ENCODE data around the gene TNK1. TPM values are rescaled to one million over a fixed set of nuclear protein-coding genes. Genes with fewer than 3 reads are reported as not detected.

Gene TNK1
- total and polyA plus RNA-seq, 7 experiments from 2014 or later: 1.5 to 23.4 (median 11.3) TPM

DNA sequence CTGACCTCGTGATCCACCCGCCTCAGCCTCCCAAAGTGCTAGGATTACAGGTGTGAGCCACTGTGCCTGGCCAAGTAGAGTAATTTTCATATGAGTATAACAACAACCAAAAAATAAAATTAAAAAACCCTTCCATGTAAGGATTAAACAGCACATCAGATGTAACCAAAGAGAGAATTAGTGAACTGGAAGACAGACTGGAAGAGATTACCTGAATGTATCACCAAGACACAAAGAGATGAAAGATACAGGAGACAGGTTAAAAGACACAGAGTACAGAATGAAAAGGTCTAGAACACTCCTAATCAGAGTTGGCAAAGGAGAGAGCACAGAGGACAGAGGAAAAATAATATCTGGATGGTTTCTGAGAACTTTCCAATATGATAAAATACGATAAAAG, 1.8 kb upstream of the TNK1 start:
- Mint-ChIP-seq H3K4me3 (no peak overlapping the region), H3K9me3 (peaks cover 0 to 7% (median 0%) of the 10 kb centered on the region in 11 donors), H3K27ac (no peak overlapping the region), H3K4me1 (peaks cover 5 to 19% (median 10%) of the 10 kb centered on the region in 7 donors), H3K27me3 (peaks cover 33 to 53% (median 43%) of the 10 kb centered on the region in 5 donors), H3K36me3 (peaks cover 0 to 10% (median 0%) of the 10 kb centered on the region in 5 donors)
- no peak overlapping the region for H3K4me3 ChIP-seq (ENCODE audit: low read length)
- H3K27ac ChIP-seq (ENCODE audit: low read depth, low read length): no peak overlapping the region
- POLR2A ChIA-PET: no interaction called here
- ATAC-seq: no peak
- peaks cover 0 to 11% of the 10 kb centered on the region in 2 donors for H3K27me3 ChIP-seq (ENCODE audit: control insufficient read depth in 2 of 2, insufficient read depth in 2 of 2, low read length in 2 of 2)
- no peaks in the 10 kb centered on the region for H3K36me3 ChIP-seq (ENCODE audit: control insufficient read depth in 2 of 3, insufficient read depth in 3 of 3, low read length in 3 of 3)
- H3K4me1 ChIP-seq (ENCODE audit: control insufficient read depth in 2 of 2, insufficient read depth in 2 of 2, low read length in 2 of 2): peaks cover 4 to 7% of the 10 kb centered on the region in 2 donors
- no peaks in the 10 kb centered on the region for H3K9me3 ChIP-seq (ENCODE audit: control insufficient read depth in 2 of 3, low read length in 3 of 3)
- CTCF ChIA-PET: no interaction called here
- no peak for DNase-seq
- intact Hi-C loops (cut with micrococcal nuclease): no loop called here

DNA sequence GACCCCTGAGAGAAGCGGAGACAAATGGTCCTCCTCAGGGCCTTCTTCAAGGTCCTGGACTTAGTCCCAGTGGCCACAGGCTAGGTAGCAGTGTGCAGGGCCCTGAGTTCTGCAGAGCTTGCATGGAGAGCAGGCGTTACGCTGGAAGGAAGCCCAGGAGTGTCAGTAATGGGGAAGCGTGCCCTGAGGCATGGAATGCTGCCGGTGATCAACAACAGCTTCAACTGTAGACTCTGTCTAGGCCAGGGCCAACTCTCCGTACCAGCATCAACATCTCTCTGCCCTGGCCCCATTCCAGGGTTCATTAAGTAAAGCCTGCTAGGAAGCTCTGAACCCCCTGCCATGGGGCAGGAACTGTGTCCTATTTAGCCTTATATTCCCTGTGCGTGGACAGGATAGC, 568 bp upstream of the TNK1 start:
- peaks cover 33 to 50% (median 43%) of the 10 kb centered on the region in 5 donors for H3K27me3 Mint-ChIP-seq
- DNase-seq (no peak), ATAC-seq (no peak)
- H3K36me3 Mint-ChIP-seq: peaks cover 0 to 10% (median 0%) of the 10 kb centered on the region in 5 donors
- H3K4me1 Mint-ChIP-seq: peaks cover 10 to 23% (median 15%) of the 10 kb centered on the region in 7 donors
- no peaks in the 10 kb centered on the region for H3K36me3 ChIP-seq (ENCODE audit: control insufficient read depth in 2 of 3, insufficient read depth in 3 of 3, low read length in 3 of 3)
- ChIA-PET POLR2A (interaction anchor here (0.7 to 1.0 kb wide), 2 partner anchors 8 to 10 kb away, joined by 3 read pairs; no protein-coding TSS in a partner anchor), CTCF (interaction anchor here (0.9 kb wide), 1 partner anchor 51 kb away, joined by 3 read pairs; no protein-coding TSS in a partner anchor)
- H3K27ac Mint-ChIP-seq: peak overlapping the region in 1 of 9 donors; percentile 9
- H3K4me1 ChIP-seq (ENCODE audit: control insufficient read depth in 2 of 2, insufficient read depth in 2 of 2, low read length in 2 of 2): peaks cover 10 to 13% of the 10 kb centered on the region in 2 donors
- peaks cover 0 to 11% of the 10 kb centered on the region in 2 donors for H3K27me3 ChIP-seq (ENCODE audit: control insufficient read depth in 2 of 2, insufficient read depth in 2 of 2, low read length in 2 of 2)
- H3K9me3 Mint-ChIP-seq: peaks cover 0 to 7% (median 0%) of the 10 kb centered on the region in 11 donors
- H3K27ac ChIP-seq (ENCODE audit: low read depth, low read length): no peak overlapping the region
- intact Hi-C loops (cut with micrococcal nuclease): loop anchor here in 1 of 2 donors (5.0 kb wide), 2 partner anchors 43 to 232 kb away; partner anchors contain the start of genes ACAP1 and FXR2
- peak overlapping the region in 2 of 10 donors; percentile 54 for H3K4me3 Mint-ChIP-seq
- no peaks in the 10 kb centered on the region for H3K9me3 ChIP-seq (ENCODE audit: control insufficient read depth in 2 of 3, low read length in 3 of 3)
- no peak overlapping the region for H3K4me3 ChIP-seq (ENCODE audit: low read length)

DNA sequence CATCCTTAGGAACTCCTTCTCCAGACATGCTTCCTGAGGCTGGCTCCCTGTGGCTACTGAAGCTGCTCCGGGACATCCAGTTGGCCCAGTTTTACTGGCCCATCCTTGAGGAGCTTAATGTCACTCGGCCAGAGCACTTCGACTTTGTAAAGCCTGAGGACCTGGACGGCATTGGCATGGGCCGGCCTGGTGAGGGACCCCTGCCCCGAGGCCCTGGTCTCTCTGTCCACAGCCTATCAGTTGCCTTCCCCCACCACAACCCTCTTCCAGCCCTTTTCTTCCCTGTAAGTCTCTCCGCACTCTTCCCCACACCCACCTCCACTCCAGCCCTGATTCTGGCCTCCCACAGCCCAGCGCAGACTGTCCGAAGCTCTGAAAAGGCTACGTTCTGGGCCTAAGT, 2.0 kb downstream of the TNK1 start:
- H3K27ac Mint-ChIP-seq: peak overlapping the region in 7 of 9 donors; percentile 25 to 91 (median 45)
- DNase-seq: no peak
- H3K4me1 Mint-ChIP-seq: peaks cover 10 to 23% (median 15%) of the 10 kb centered on the region in 7 donors
- peaks cover 0 to 7% (median 0%) of the 10 kb centered on the region in 11 donors for H3K9me3 Mint-ChIP-seq
- peaks cover 0 to 10% (median 0%) of the 10 kb centered on the region in 5 donors for H3K36me3 Mint-ChIP-seq
- no peak overlapping the region for H3K4me3 ChIP-seq (ENCODE audit: low read length)
- ChIA-PET CTCF (interaction anchor here (0.9 to 1.1 kb wide), 3 partner anchors 25 to 130 kb away, joined by 3 to 6 read pairs (median 4); partner anchors contain the start of gene NLGN2), POLR2A (interaction anchor here (0.9 to 2.9 kb wide), 10 partner anchors 12 to 305 kb away, joined by 3 to 19 read pairs (median 8); partner anchors contain the start of genes GPS2, PLSCR3, SLC35G6 and TMEM102)
- no peak for ATAC-seq
- H3K27me3 ChIP-seq (ENCODE audit: control insufficient read depth in 2 of 2, insufficient read depth in 2 of 2, low read length in 2 of 2): peaks cover 0 to 11% of the 10 kb centered on the region in 2 donors
- no peaks in the 10 kb centered on the region for H3K9me3 ChIP-seq (ENCODE audit: control insufficient read depth in 2 of 3, low read length in 3 of 3)
- H3K4me1 ChIP-seq (ENCODE audit: control insufficient read depth in 2 of 2, insufficient read depth in 2 of 2, low read length in 2 of 2): peaks cover 10 to 13% of the 10 kb centered on the region in 2 donors
- intact Hi-C loops (cut with micrococcal nuclease): loop anchor here (1.0 to 5.0 kb wide), 3 partner anchors 46 to 229 kb away; partner anchors contain the start of genes ACAP1 (in 2 of the 2) and FXR2 (in 1 of the 2)
- peak overlapping the region in 9 of 10 donors; percentile 23 to 88 (median 74) for H3K4me3 Mint-ChIP-seq
- no peak overlapping the region for H3K27ac ChIP-seq (ENCODE audit: low read depth, low read length)
- H3K27me3 Mint-ChIP-seq: peaks cover 30 to 42% (median 34%) of the 10 kb centered on the region in 5 donors
- H3K36me3 ChIP-seq (ENCODE audit: control insufficient read depth in 2 of 3, insufficient read depth in 3 of 3, low read length in 3 of 3): peaks cover 0 to 14% (median 0%) of the 10 kb centered on the region in 3 experiments

- peaks cover 10 to 13% of the 10 kb centered on the region in 2 donors for H3K4me1 ChIP-seq (ENCODE audit: control insufficient read depth in 2 of 2, insufficient read depth in 2 of 2, low read length in 2 of 2)
- H3K4me1 Mint-ChIP-seq: peaks cover 10 to 23% (median 15%) of the 10 kb centered on the region in 7 donors
- intact Hi-C loops (cut with micrococcal nuclease): loop anchor here in 1 of 2 donors (5.0 kb wide), 2 partner anchors 46 to 229 kb away; partner anchors contain the start of genes ACAP1 and FXR2
- ChIA-PET CTCF (interaction anchor here (0.9 to 2.0 kb wide), 4 partner anchors 11 to 130 kb away, joined by 3 to 6 read pairs (median 4); partner anchors contain the start of genes NLGN2 and PLSCR3), POLR2A (interaction anchor here (0.7 to 2.9 kb wide), 17 partner anchors 9 to 304 kb away, joined by 3 to 21 read pairs (median 5); partner anchors contain the start of genes CHRNB1, DLG4, GPS2 and NEURL4)
- H3K9me3 ChIP-seq (ENCODE audit: control insufficient read depth in 2 of 3, low read length in 3 of 3): no peaks in the 10 kb centered on the region
- peak overlapping the region; percentile 23 to 89 (median 80) for H3K4me3 Mint-ChIP-seq
- H3K27ac Mint-ChIP-seq: peak overlapping the region in 5 of 9 donors; percentile 14 to 91 (median 36)
- H3K36me3 ChIP-seq (ENCODE audit: control insufficient read depth in 2 of 3, insufficient read depth in 3 of 3, low read length in 3 of 3): peaks cover 0 to 19% (median 0%) of the 10 kb centered on the region in 3 experiments
- H3K9me3 Mint-ChIP-seq: peaks cover 0 to 7% (median 0%) of the 10 kb centered on the region in 11 donors
- peak overlapping the region; percentile 82 for H3K4me3 ChIP-seq (ENCODE audit: low read length)
- peaks cover 28 to 39% (median 34%) of the 10 kb centered on the region in 5 donors for H3K27me3 Mint-ChIP-seq
- H3K36me3 Mint-ChIP-seq: peaks cover 0 to 10% (median 0%) of the 10 kb centered on the region in 5 donors
- H3K27ac ChIP-seq (ENCODE audit: low read depth, low read length): peak overlapping the region; percentile 94
- peaks cover 0 to 11% of the 10 kb centered on the region in 2 donors for H3K27me3 ChIP-seq (ENCODE audit: control insufficient read depth in 2 of 2, insufficient read depth in 2 of 2, low read length in 2 of 2)
- DNase-seq (no peak), ATAC-seq (no peak)
Measured at GRCh38 chr17:7383371-7383741, 2.5 kb downstream of the TNK1 start.

GRCh38 chr17:7383742-7384488, 3.0 kb downstream of the TNK1 start:
- ChIA-PET CTCF (interaction anchor here (0.7 to 2.0 kb wide), 9 partner anchors 10 to 205 kb away, joined by 3 to 6 read pairs (median 4); partner anchors contain the start of genes NLGN2, PLSCR3 and TMEM256), POLR2A (interaction anchor here (0.6 to 2.9 kb wide), 31 partner anchors 9 to 304 kb away, joined by 3 to 21 read pairs (median 4); partner anchors contain the start of genes CD68, CHRNB1, DLG4 and GPS2)
- H3K36me3 Mint-ChIP-seq: peaks cover 0 to 9% (median under 1%) of the 10 kb centered on the region in 5 donors
- Histone ChIP-seq H3K27ac (ENCODE audit: low read depth, low read length) (peak overlapping the region; percentile 94), H3K9me3 (ENCODE audit: control insufficient read depth in 2 of 3, low read length in 3 of 3) (no peaks in the 10 kb centered on the region), H3K4me1 (ENCODE audit: control insufficient read depth in 2 of 2, insufficient read depth in 2 of 2, low read length in 2 of 2) (peaks cover 10 to 13% of the 10 kb centered on the region in 2 donors), H3K36me3 (ENCODE audit: control insufficient read depth in 2 of 3, insufficient read depth in 3 of 3, low read length in 3 of 3) (peaks cover 0 to 25% (median 0%) of the 10 kb centered on the region in 3 experiments), H3K27me3 (ENCODE audit: control insufficient read depth in 2 of 2, insufficient read depth in 2 of 2, low read length in 2 of 2) (peaks cover 0 to 11% of the 10 kb centered on the region in 2 donors), H3K4me3 (ENCODE audit: low read length) (peak overlapping the region; percentile 82)
- peaks cover 27 to 37% (median 33%) of the 10 kb centered on the region in 5 donors for H3K27me3 Mint-ChIP-seq
- peak overlapping the region; percentile 74 to 89 (median 82) for H3K4me3 Mint-ChIP-seq
- DNase-seq (peak; percentile 74 to 88 (median 86)), ATAC-seq (peak; percentile 98)
- H3K4me1 Mint-ChIP-seq: peaks cover 10 to 23% (median 15%) of the 10 kb centered on the region in 7 donors
- H3K27ac Mint-ChIP-seq: peak overlapping the region; percentile 73 to 96 (median 94)
- peaks cover 0 to 7% (median 0%) of the 10 kb centered on the region in 11 donors for H3K9me3 Mint-ChIP-seq
- intact Hi-C loops (cut with micrococcal nuclease): loop anchor here (1.0 to 5.0 kb wide), 9 partner anchors 10 to 228 kb away; partner anchors contain the start of genes PLSCR3 (in 2 of the 2), TMEM256 (in 2 of the 2), ACAP1 (in 1 of the 2) and FXR2 (in 1 of the 2)
